ENCODE measurements around the gene SLC9A8.

DNA sequence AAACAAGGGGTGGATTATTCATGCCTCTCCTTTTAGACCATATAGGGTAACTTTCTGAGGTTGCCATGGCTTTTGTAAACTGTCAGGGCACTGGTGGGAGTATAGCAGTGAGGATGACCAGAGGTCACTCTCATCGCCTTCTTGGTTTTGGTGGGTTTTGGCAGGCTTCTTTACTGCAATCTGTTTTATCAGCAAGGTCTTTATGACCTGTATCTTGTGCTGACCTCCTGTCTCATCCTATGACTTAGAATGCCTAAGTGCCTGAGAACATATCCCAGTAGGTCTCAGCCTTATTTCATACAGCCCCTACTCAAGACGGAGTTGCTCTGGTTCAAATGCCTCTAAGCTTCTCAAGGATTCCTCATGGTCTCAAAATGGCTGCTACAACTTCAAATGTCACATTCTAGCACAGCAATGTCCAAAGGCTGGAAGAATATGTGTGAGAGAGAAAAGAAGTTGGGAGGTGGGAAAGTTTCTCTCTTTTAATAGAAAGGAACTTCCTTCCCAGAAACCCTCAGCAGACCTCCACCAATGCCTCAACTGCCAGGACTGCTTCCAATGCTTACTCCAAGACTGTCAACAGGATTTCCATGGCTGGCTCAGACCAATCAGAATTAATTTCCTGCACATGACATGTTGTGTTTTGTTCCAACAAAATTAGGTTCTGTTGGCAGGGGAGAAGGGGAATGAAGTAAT lies 46.6 kb upstream of the SLC9A8 start:
- TF ChIP-seq POLR2AphosphoS5 (IDR thresholded peaks at IDR 0.05; ENCODE audit: borderline replicate concordance, low read depth, low read length): no peak
- no peak for TF ChIP-seq EZH2 (IDR thresholded peaks at IDR 0.05)
- TF ChIP-seq FOXP2 (optimal IDR thresholded peaks at IDR 0.05; ENCODE audit: control extremely low read depth, extremely low read length, insufficient read depth): no peak
